ENCODE measurements around the gene PPP3CA. TPM values are rescaled to one million over a fixed set of nuclear protein-coding genes. Genes with fewer than 3 reads are reported as not detected.

PPP3CA gene
- total RNA-seq, 4 donors from 2014 or later = 28.7 to 51.7 (median 39.0) TPM

DNA sequence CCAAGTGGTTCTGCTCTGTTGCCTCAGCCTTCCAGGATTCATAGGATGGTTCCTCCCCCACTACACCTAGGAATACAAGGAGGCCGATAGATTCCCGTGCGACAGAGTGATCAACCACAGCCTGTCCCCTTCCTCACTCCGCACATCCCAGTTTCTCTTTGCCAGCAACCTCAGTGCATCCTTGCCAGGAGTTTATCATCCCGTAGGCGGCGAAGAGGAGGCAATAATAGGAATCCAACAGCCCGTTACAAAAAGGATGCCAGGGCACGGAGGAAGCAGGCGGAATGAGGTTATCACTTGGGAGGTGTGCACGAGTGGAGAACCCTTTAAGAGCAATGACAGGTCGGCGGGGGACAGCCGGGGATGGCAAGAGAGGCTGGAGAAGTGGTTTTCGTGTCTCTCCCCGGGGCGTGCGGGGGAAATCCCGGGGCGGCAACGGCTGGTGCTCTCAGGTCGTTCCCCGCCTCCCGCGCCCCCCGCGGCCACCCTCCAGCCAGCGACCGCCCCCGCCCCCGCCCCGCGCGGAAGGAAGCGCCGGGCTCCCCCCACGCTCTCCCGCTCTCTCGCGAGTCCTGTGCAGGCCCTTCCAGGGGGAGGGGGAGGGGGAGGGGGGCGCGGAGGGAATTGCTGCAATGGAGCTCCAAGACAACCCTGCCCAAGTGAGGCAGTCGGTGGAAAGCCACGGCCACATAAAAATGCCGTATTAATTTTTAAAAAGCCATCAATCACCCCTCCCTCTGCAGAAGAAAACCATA is 1.6 kb downstream of the PPP3CA start:
- DNase-seq (ENCODE audit: low spot score in 2 of 2) = peak; percentile 83 to 88
- Histone ChIP-seq H3K27me3 (no peaks in the 10 kb centered on the region), H3K4me3 (peak overlapping the region; percentile 91), H3K27ac (peak overlapping the region; percentile 98), H3K9me3 (no peaks in the 10 kb centered on the region), H3K4me1 (peaks cover 52% of the 10 kb centered on the region), H3K36me3 (no peaks in the 10 kb centered on the region)
- TF ChIP-seq EP300 (IDR thresholded peaks at IDR 0.05) = no peak
- no peak for TF ChIP-seq POLR2AphosphoS5 (IDR thresholded peaks at IDR 0.05)
- TF ChIP-seq POLR2A (IDR thresholded peaks at IDR 0.05) = no peak
- TF ChIP-seq, protein P1, sequence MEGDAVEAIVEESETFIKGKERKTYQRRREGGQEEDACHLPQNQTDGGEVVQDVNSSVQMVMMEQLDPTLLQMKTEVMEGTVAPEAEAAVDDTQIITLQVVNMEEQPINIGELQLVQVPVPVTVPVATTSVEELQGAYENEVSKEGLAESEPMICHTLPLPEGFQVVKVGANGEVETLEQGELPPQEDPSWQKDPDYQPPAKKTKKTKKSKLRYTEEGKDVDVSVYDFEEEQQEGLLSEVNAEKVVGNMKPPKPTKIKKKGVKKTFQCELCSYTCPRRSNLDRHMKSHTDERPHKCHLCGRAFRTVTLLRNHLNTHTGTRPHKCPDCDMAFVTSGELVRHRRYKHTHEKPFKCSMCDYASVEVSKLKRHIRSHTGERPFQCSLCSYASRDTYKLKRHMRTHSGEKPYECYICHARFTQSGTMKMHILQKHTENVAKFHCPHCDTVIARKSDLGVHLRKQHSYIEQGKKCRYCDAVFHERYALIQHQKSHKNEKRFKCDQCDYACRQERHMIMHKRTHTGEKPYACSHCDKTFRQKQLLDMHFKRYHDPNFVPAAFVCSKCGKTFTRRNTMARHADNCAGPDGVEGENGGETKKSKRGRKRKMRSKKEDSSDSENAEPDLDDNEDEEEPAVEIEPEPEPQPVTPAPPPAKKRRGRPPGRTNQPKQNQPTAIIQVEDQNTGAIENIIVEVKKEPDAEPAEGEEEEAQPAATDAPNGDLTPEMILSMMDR (IDR thresholded peaks at IDR 0.05) = no peak
- 1% methylated on average over 24 of the region's 45 CpGs for WGBS

GRCh38 chr4:101345271-101345595 is 2.1 kb downstream of the PPP3CA start:
- Histone ChIP-seq H3K27ac (peak overlapping the region; percentile 98), H3K4me1 (peaks cover 49% of the 10 kb centered on the region), H3K4me3 (peak overlapping the region; percentile 91), H3K27me3 (no peaks in the 10 kb centered on the region), H3K36me3 (no peaks in the 10 kb centered on the region), H3K9me3 (no peaks in the 10 kb centered on the region)
- no peak for DNase-seq (ENCODE audit: low spot score in 2 of 2)
- no peak for TF ChIP-seq POLR2AphosphoS5 (IDR thresholded peaks at IDR 0.05)
- 8% methylated on average over 3 of the region's 3 CpGs for WGBS

DNA sequence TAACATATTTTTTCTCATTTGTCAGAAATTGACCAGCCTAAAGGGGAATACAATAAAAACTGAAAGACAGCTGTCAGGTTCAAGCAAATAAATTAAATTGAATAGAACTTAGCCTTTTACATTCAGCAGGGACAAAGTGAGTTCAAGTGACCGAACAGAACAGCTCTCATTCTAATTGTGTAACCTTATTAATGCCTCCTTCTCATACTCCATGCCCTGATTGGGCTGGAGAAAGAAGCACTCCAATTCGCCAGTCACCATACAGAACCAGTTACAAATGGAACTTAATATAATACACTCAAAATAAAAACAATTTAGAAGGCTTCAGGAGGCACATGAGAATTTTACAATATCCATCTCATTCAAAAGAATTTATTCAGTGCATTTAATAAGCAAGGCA is 8.0 kb downstream of the PPP3CA start:
- no peaks in the 10 kb centered on the region for H3K36me3 ChIP-seq
- H3K4me1 ChIP-seq = peaks cover 28% of the 10 kb centered on the region
- no peaks in the 10 kb centered on the region for H3K27me3 ChIP-seq
- WGBS = 95% methylated on average over 2 of the region's 2 CpGs
- TF ChIP-seq EP300 (IDR thresholded peaks at IDR 0.05) (no peak), POLR2AphosphoS5 (IDR thresholded peaks at IDR 0.05) (no peak), POLR2A (IDR thresholded peaks at IDR 0.05) (no peak)
- TF ChIP-seq, protein P1 (IDR thresholded peaks at IDR 0.05) = no peak
- H3K27ac ChIP-seq = no peak overlapping the region
- no peak overlapping the region for H3K4me3 ChIP-seq
- no peaks in the 10 kb centered on the region for H3K9me3 ChIP-seq
- DNase-seq (ENCODE audit: low spot score in 2 of 2) = no peak

GRCh38 chr4:101337688-101338087 is 9.6 kb downstream of the PPP3CA start:
- TF ChIP-seq POLR2A (IDR thresholded peaks at IDR 0.05) = no peak
- TF ChIP-seq, protein P1 (IDR thresholded peaks at IDR 0.05) = no peak
- no peak for TF ChIP-seq POLR2AphosphoS5 (IDR thresholded peaks at IDR 0.05)
- no peak for TF ChIP-seq EP300 (IDR thresholded peaks at IDR 0.05)
- no peak overlapping the region for H3K4me3 ChIP-seq
- H3K9me3 ChIP-seq = no peaks in the 10 kb centered on the region
- peaks cover 14% of the 10 kb centered on the region for H3K4me1 ChIP-seq
- 77% methylated on average over 4 of the region's 4 CpGs for WGBS
- no peaks in the 10 kb centered on the region for H3K36me3 ChIP-seq
- no peak overlapping the region for H3K27ac ChIP-seq
- no peaks in the 10 kb centered on the region for H3K27me3 ChIP-seq
- DNase-seq (ENCODE audit: low spot score in 2 of 2) = no peak

GRCh38 chr4:101334963-101335572 is 12.3 kb downstream of the PPP3CA start:
- peaks cover 14% of the 10 kb centered on the region for H3K4me1 ChIP-seq
- H3K27me3 ChIP-seq = no peaks in the 10 kb centered on the region
- no peak for DNase-seq (ENCODE audit: low spot score in 2 of 2)
- H3K36me3 ChIP-seq = no peaks in the 10 kb centered on the region
- no peaks in the 10 kb centered on the region for H3K9me3 ChIP-seq
- H3K4me3 ChIP-seq = no peak overlapping the region
- TF ChIP-seq POLR2AphosphoS5 (IDR thresholded peaks at IDR 0.05) = no peak
- TF ChIP-seq POLR2A (IDR thresholded peaks at IDR 0.05) = no peak
- TF ChIP-seq, protein P1 (IDR thresholded peaks at IDR 0.05) = no peak
- TF ChIP-seq EP300 (IDR thresholded peaks at IDR 0.05) = no peak
- 75% methylated on average over 6 of the region's 6 CpGs for WGBS
- no peak overlapping the region for H3K27ac ChIP-seq
